Measurements from ENCODE around the gene GET3. TPM values are rescaled to one million over a fixed set of nuclear protein-coding genes. Genes with fewer than 3 reads are reported as not detected.

GET3 gene
- total RNA-seq, 1 donor from 2014 or later, result 115 TPM

- no peak for DNase-seq (ENCODE audit: low read depth, low spot score)
Measured at GRCh38 chr19:12778017-12778904, 41.0 kb downstream of the GET3 start.

GRCh38 chr19:12778905-12779161 is 41.5 kb downstream of the GET3 start:
- no peak for DNase-seq (ENCODE audit: low read depth, low spot score)

GRCh38 chr19:12779162-12779993 is 42.1 kb downstream of the GET3 start:
- DNase-seq (ENCODE audit: low read depth, low spot score), result no peak

- no peak for DNase-seq (ENCODE audit: low read depth, low spot score)
Measured at GRCh38 chr19:12782174-12782423, 44.8 kb downstream of the GET3 start.

- peak; percentile 84 for DNase-seq (ENCODE audit: low read depth, low spot score)
Measured at GRCh38 chr19:12782424-12783290, 45.4 kb downstream of the GET3 start.

- DNase-seq (ENCODE audit: low read depth, low spot score), result no peak
Measured at GRCh38 chr19:12783291-12783848, 46.1 kb downstream of the GET3 start.

- DNase-seq (ENCODE audit: low read depth, low spot score), result no peak
Measured at GRCh38 chr19:12783849-12784393, 46.6 kb downstream of the GET3 start.

- no peak for DNase-seq (ENCODE audit: low read depth, low spot score)
Measured at GRCh38 chr19:12784394-12784870, 47.1 kb downstream of the GET3 start.

GRCh38 chr19:12784871-12785430 is 47.7 kb downstream of the GET3 start:
- DNase-seq (ENCODE audit: low read depth, low spot score), result no peak

GRCh38 chr19:12785431-12786031 is 48.2 kb downstream of the GET3 start:
- DNase-seq (ENCODE audit: low read depth, low spot score), result no peak

- DNase-seq (ENCODE audit: low read depth, low spot score), result no peak
Measured at GRCh38 chr19:12786141-12786870, 49.0 kb downstream of the GET3 start.

- no peak for DNase-seq (ENCODE audit: low read depth, low spot score)
Measured at GRCh38 chr19:12786952-12787351, 49.7 kb downstream of the GET3 start.

GRCh38 chr19:12787458-12787857 is 50.2 kb downstream of the GET3 start:
- no peak for DNase-seq (ENCODE audit: low read depth, low spot score)

GRCh38 chr19:12788042-12788681 is 50.9 kb downstream of the GET3 start:
- no peak for DNase-seq (ENCODE audit: low read depth, low spot score)

- no peak for DNase-seq (ENCODE audit: low read depth, low spot score)
Measured at GRCh38 chr19:12788682-12789097, 51.4 kb downstream of the GET3 start.

- no peak for DNase-seq (ENCODE audit: low read depth, low spot score)
Measured at GRCh38 chr19:12789098-12789903, 52.0 kb downstream of the GET3 start.

- peak; percentile 74 for DNase-seq (ENCODE audit: low read depth, low spot score)
Measured at GRCh38 chr19:12789904-12790619, 52.8 kb downstream of the GET3 start.

Measured in pulmonary artery endothelial cell (primary cell).